ENCODE results near the gene SLC28A1.
A peak's percentile ranks its signal among the peaks of the same experiment; 100 is the strongest.
"Not testable (repeated sequence)": the region's sequence is repeated elsewhere in the genome, so short reads cannot be mapped to it uniquely, and the experiment has no call there.

SLC28A1 gene

DNA sequence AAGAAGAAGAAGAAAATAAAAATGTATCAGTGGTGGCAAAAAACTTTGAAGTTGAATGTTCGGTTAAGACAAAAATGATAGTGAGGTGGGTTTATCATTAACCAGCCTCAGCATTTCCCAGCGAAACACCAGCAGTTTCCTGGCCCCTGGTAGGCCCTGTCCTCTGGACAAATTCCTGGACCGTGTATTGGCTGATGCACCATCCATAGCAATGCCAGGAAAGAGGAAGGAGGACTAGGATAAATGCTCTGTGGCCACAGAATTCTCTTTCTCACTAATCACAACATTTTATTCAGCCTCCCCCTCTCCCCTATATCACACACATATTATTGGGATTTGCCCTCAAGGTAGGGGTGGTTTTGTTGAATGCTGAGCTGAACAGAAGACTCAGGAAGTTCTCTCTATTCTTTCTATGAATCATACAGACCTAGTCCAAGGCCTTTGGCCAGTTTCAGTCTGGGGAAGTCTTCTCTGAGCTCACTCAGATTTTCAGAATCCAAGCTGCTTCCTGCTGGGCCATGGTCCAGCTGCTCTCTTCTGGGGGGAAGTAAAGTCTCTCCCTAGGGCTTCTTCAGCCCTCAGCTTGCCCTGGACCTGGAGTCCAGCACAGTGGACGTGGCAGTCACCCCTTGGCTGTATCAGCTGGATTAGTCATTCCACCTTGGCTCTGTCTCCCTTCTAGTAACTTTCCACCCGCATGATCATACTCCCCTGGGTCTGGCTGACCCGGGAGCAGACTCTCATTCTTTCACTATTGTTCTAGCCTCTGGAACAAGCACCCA, 27.6 kb downstream of the SLC28A1 start:
- no peak for DNase-seq

DNA sequence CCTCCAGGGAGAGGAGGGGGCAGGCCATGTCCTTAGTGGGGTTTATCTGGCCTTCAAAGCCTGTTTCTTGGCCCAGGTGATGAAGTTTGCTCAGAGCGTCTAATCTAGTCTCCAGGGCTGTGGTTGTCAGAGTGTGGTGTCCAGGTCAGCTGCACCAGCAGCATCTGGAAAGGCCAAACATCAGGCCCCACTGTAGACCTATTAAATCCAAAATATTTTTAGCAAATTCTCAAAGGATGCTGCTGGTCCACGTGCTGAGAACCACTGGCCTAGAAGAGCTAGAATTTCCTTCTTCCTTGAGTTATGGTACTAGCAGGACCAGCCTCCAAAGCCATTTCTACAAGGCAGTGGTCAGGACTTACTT, 28.9 kb downstream of the SLC28A1 start:
- no peak for DNase-seq

DNA sequence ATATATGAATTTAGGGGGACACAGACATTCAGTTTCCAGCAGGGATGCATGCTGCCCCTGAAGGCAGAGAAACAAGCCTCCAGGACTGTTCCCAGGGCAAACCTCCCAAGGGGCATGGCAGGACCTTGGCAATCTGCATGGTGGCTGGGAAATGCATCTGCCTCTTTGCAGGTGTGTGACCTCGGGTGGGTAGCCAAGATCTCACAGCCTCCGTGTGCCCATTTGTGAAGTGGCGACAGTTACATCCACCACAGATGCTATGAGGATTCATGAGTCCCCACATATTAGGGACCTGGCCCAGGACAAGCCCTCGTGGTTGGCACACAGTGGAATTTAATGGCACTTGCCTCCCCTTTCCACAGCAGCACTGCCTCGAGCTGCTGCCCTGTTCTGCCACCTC, 29.9 kb downstream of the SLC28A1 start:
- DNase-seq, result no peak

DNA sequence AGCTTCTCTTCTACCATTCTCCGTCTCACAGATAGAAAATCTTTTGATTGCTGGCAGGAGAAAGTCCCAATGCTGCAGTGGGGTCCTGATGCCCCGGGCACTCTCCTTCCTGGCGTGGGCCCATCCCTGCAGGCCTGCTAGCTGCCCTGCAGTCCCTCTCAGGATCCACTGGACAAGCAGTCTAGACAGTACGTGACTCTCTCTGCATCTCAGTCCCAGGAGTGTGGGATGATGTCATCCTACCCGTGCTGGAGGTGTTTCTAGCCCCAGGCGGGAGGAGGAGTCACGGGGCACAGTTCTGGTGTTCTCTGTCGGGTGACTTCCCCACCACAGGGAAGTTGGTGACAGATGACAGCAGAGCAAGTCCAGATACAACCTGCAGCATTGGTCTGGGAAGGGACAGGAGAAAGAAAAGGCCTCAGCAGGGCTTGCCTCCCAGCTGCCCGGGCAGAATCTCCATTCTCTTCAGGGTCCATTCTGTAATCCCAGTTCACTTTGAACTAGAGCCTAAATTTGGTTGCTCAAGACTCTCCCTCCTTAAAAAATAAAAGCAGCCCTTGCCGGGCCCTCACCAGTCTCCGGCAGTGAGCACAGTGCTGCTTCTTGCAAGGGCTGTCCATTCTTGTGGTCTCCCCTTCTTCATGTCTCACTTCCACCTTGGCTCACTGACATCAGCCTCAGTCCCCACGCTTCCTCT, 30.6 kb downstream of the SLC28A1 start:
- peak; percentile 20 to 51 for DNase-seq

DNA sequence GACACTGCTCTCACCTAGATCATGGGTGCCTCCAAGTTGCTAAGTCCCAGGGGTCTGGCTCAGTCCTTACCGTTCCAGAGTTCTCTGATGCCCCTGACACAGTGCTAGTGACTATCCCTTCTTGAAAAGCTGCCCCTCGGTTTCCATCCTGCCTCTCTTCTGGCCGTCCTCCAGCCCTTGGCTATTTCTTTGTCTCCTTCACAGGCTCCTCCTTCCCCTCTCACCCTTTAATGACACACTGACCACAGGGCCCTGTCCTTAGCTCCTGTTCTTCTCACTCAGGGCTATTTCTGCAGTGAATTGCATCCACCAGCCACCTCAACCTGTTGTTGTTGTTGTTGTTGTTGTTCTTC, 31.1 kb downstream of the SLC28A1 start:
- no peak for DNase-seq

DNA sequence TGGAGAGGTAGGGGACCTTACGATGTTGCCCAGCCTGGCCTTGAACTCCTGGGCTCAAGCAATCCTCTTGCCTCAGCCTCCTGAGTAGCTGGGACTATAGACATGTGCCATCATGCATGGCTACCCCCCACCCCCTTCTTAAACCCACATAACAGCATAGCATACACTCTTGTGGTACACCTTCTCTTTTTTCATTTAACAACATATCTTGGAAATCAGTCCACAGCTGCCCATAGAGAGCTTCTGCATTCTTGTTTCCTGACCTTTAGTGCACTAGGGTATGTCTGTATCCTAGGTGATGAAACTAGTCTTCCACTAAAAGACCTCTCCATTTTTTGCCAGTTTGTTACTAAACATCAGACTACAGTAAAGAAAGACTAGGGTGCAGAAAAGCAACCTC, 33.0 kb downstream of the SLC28A1 start:
- DNase-seq, result no peak

DNA sequence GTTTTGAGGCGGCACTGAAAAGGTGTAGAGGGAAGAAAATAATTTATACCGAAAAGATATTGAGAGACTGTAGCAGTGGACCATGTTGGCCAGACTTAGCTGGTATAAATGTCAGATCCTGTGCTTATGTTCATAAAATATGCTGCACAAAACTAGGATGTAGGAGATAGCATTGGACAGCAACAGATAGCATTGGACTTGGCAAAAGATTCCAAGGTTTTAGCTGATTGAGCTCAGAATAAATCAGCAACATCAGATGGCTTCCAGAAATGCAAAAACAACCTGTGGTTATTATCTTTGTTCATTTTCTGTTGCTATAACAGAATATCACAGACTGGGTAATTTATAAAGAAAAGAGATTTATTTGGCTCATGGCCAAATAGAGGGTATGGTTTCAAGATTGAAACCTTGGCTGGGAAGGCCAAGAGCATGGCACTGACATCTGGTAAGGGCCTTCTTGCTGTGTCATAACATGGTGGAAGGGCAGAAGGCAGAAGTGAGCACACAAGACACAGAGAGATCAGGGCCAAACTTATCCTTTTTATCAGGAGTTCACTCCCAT, 34.7 kb downstream of the SLC28A1 start:
- DNase-seq, result no peak

DNA sequence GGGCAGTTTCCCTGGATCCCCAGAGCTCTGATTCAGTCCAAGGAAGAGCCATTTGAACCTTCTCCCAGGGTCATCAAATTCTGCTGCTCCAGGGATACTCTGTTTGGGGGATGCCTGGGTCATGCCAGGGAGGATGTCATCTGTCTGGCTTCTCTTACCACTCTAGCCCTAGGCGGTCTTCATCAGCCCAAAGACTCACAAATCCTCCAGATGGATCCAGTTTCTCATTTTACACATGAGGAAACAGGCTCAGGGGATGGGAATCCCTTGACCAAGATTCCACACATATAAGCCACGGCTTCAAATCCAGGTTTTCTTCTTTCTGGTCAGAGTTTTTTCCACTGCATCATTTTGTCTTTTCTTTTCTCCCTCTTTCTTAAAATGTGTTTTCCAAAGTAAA, 36.7 kb downstream of the SLC28A1 start:
- DNase-seq, result no peak

DNA sequence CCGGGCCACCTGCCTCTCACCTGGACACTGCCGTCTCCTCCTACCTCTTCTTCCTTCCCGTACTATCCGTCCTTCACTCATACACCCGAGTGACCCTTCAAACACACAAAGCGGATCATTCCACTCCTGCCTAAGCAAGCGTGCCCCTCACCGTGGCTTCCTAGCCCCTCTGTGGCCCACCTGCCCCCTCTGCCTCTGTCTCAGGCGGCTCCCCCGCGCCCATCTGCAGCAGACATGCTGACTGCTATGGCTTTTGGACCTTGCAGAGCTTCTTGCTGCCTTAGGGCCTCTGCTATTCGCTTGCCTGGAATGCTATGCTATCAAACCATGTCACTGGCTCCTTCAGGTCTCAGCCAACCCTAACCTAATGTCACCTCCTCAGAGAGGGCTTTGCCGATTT, 38.1 kb downstream of the SLC28A1 start:
- no peak for DNase-seq

DNA sequence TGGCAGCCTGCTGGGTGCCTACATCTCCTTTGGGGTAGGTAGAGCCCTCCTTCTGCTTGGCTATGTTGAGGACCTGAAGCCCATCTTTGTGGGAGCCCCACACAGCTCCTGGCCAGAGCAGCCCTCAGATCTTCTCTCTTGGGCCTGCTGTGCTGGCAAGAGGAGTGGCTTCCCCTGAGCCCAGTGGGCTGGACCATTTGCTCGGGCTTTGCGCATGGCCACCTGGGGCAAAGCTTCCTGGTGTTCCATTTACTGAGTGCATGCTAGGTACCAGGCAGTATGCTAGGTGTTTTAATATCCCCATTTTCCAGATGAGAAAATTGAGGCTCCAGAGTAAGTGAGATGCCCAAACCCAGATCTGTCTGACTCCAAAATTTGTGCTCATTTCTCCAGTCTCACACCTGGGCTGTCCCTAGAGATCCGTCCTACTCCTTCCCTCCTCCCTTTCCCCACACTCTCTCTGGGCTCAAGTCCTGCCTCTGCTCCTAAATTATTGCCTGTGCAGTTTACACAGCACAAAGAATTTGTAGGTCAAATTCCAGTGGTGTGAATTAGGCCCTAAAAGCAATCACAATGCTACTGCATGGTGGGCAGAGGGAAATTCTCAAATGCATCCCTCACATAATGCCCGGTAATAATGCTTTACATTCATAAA, 39.7 kb downstream of the SLC28A1 start:
- no peak for DNase-seq

DNA sequence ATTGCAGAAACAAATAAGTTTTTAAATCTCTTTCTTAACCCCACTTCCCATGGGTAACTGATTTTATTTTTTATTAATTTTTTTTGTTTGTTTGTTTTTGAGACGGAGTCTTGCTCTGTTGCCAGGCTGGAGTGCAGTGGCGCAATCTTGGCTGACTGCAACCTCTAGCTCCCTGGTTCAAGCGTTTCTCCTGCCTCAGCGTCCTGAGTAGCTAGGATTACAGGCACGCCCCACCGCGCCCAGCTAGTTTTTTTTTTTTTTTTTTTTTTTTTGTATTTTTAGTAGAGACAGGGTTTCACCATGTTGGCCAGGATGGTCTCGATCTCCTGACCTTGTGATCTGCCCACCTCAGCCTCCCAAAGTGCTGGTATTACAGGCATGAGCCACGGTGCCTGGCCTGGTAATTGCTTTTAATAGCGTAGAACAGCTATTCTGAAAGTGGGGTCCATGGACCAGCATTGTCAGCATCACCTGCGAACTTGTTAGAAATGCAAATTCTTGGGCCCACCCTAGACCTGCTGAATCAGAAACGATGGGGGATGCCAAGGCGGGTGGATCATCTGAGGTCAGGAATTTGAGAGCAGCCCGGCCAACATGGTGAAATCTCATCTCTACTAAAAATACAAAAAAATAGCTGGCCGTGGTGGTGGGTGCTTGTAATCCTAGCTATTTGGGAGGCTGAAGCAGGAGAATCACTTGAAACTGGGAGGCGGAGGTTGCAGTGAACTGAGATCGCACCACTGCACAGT, 40.5 kb downstream of the SLC28A1 start:
- not testable (repeated sequence) for DNase-seq

DNA sequence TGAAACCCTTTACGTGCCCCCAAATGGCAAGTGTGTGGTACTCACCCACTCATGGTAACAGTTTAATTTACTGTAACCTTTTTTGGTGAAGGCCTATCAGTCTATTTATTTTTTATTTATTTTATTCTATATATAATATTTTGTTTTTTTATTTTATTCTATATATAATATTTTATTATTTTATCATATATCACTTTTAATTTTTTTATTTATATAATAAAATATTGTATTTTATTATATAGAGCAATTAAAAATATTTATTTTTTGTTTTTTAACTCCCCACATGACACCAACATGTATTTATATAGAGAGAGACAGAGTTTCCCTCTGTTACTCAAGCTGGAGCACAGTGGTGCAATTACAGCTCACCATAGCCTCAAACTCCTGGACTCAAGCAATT, 41.4 kb downstream of the SLC28A1 start:
- DNase-seq, result no peak

DNA sequence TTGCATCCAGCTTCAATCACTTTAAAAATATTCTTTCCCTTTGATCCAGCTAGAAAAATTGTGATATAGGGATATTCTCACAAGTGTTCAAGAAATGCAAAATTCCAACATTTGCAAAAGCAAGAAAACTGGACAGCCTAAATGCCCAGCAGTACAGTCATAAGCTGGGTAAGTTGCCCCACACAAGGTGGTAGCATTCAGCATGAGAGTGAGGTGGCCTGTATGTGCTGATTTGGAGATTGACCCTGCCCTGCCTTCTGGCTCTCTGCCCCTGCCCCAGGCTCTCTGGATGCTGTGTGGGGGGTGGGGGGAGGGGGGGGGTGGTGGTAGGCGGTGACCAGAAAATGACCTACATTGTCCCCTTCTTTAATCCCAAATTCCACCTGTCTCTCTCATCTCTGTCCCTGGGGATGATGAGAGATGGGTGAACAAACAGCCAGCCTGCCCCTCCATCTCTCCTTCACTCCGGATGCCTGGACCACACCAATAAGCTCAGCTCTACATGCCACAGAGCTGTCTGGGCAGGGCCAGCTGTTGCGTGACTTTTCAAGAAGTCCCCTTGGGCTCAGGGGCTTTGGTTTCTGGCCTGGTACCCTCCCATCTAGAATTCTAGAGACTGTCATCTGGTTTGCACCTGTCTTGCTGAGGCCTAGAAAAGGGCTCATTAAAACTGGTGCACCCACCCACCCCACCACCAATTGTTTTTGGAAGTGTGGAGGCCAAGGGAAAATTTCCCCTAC, 42.2 kb downstream of the SLC28A1 start:
- no peak for DNase-seq

DNA sequence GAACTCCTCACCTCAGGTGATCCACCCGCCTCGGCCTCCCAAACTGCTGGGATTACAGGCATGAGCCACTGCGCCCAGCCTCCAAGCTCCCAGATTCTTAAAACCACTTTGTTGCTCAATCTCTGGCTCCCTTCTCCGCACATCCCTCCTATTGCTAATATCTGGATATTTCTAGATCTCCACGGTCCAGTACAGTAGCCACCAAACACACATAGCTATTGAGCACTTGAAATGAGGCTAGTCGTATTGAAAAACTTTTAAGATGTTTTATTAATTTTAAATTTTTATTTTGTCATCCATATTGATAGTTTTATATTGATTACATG, 44.3 kb downstream of the SLC28A1 start:
- DNase-seq, result no peak

DNA sequence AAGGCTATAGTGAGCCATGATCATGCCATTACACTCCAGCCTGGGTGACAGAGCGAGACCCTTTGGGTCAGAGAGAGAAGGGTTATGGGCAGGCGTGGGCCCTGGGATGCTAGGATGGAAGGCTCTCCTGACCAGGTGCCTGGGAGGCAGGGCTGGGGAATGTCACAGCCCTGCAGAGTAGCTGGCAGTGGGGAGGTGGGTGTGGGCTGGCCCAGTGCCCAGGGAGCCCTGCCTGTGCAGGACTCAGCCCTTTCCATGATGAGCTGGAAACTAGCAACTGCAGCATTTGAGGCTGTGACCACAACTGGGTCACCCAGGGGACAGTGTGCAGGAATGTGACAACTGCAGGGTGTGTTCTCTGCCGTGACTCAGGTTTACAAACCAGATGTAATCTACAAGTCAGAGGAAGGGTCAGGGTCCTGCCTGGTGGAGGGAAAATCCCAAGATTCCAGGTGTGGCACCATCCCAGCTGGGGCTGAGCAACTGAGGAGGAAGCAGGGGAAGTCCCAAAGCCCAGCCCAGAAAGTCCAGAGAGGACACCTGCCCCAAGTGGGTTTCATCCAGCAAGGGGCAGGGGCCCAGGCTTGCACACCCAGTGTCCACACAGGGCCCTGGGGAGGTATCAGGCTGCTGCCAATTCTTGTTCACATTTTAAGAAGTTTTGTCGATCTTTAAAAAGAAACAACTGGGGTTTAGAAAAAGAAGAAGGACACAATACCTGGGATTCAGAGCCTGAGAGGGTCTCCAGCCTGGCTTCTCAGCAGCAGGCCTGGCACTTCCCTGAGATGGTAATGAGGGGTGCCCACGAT, 45.5 kb downstream of the SLC28A1 start:
- no peak for DNase-seq

DNA sequence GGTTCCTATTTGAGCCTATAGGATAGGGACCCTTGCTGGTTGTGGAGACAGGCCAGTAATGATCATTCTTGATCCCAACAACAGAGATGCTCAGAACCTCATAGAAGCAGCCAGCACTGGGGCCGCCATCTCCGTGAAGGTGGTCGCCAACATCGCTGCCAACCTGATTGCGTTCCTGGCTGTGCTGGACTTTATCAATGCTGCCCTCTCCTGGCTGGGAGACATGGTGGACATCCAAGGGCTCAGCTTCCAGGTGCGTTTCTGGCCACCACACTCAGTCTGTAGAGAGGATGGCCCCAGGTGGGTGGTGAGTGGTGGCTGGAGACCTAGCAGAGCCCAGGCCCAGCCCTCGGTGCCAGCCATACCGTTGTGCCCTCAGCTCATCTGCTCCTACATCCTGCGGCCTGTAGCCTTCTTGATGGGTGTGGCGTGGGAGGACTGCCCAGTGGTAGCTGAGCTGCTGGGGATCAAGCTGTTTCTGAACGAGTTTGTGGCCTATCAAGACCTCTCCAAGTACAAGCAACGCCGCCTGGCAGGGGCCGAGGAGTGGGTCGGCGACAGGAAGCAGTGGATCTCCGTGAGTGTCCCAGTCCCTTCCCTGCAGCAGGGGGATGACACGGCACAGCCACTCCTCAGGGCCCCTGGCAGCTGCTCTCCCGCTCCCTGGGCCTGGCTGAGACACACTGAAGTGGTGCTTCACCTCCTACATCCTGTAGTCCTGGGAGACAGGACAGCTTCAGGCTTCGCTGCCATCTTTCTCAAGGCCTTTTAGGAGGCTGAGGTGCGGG, 50.7 kb downstream of the SLC28A1 start:
- no peak for DNase-seq

DNA sequence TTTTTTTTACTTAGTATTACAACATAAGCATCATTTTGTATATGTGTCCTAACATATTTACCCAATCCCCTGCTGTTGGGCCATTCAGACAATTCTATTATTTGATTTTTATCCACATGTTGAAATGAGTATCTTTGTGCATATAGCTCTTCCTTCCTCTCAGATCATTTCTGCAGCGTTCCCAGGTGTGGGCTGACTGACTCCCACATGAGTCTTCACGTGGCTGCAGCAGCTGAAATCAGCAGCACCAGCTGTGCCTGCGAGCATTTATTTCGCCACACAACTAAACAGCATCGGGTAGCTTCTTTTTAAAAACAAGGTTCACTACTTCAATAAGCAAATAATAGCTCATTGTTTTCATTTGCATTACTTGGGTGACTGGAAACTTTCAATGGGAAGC, 52.7 kb downstream of the SLC28A1 start:
- peak; percentile 32 to 59 for DNase-seq

DNA sequence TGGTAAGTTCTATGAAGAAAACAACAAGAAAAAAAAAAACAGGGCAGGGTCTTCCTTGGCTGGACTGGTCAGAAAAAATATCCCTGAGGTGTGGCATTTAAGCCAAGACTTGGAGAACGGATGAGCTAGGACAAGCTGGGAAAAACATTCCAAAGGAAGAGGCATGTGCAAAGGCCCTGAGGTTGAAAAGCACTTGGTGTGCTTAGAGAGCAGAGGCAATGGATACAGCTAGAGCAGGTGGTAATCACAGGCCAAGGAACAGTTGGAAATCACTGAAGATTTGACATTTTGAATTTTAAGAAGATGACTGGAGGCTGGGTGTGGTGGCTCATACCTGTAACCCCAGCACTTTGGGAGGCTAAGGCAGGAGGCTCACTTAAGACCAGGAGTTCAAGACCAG, 54.3 kb downstream of the SLC28A1 start:
- no peak for DNase-seq

DNA sequence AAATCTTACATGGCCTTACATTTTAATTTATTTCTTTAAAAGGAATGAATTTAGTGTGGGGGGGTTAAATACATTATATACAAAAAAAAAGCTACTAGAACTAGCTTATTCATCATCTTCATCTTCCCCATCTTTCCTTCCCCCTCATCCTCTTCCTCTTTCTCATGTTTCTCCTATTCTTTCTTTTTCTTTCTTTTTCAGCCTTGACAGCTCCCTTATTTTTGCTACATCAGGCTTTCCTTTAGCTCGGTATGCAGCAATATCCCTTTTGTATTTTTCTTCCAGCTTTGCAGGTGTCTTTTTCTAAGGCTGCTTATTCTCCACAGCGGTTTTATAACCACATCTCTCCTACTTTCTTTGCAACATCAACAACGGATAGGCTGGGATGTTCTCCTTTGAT, 55.9 kb downstream of the SLC28A1 start:
- DNase-seq, result no peak

DNA sequence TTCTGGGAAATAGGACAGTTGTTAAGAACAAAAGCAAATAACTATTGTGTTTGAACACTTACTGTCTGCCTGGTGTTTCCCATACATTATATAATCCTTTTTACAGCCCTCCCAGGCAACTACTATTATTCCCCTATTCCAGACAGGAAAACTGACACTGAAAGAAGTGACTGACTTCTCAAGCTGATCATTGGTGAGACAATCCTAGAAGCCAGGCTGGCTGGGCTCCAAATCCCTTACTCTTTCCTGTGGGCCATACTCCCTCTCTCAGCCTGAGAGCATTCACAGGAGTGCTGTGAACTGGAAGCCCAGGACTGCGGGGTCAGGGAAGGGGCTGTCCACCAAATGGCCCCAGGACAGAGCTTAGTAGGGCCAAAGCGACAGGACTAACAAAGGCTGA, 58.0 kb downstream of the SLC28A1 start:
- DNase-seq, result no peak

DNA sequence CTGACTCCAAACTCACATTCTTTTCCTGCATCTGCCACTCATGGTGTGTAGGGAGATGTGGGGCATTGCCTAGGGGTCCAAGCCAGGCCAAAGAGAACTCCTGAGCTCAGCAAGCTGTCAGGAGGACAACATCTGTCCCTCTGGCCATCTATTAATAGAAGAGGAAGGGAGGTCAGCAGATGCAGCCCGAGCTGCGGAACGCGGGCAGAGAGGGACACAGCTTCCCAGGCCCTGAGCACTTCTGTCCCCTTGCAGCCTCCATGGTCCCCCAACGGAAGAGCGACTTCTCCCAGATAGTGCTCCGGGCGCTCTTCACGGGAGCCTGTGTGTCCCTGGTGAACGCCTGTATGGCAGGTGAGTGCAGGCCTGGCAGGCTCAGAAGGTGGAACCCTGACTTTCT, 59.8 kb downstream of the SLC28A1 start:
- DNase-seq, result no peak

Measured in NCI-H526 (cell line).